Nephron (organoid): ENCODE data around the gene SSC5D.

ENCODE experiments used
- H3K27ac Mint-ChIP-seq, 3 experiments: 2 replicates each; pipeline ENCODE4 v1.8.0; 2020; ENCODE audit warnings: mixed read lengths in 3 of 3, mild to moderate bottlenecking in 2 of 3, moderate library complexity in 1 of 3
- H3K27me3 Mint-ChIP-seq: 2 replicates; pipeline ENCODE4 v1.8.0; 2021; ENCODE audit warnings: low read depth, mild to moderate bottlenecking, moderate library complexity, mixed read lengths
- H3K36me3 Mint-ChIP-seq: 2 replicates; pipeline ENCODE4 v1.8.0; 2020; ENCODE audit warnings: low read depth, mixed read lengths
- H3K4me1 Mint-ChIP-seq: 2 replicates; pipeline ENCODE4 v1.8.0; 2020; ENCODE audit warnings: mixed read lengths
- H3K4me3 Mint-ChIP-seq, 3 experiments: 2 replicates each; pipeline ENCODE4 v1.8.0; 2020; ENCODE audit warnings: mild to moderate bottlenecking in 3 of 3, mixed read lengths in 3 of 3, moderate library complexity in 2 of 3
- H3K9me3 Mint-ChIP-seq: 2 replicates; pipeline ENCODE4 v1.8.0; 2020; ENCODE audit warnings: mixed read lengths
- TF ChIP-seq, protein P1 (sequence below), 3 experiments: fragments of 200-600 bp; sonication (generic); IDR thresholded peaks; one replicate each; pipeline ENCODE4 v1.5.0; 2021; ENCODE audit warnings: antibody characterized with exemption in 3 of 3; ENCODE audit not compliant: unreplicated experiment in 3 of 3

Gene SSC5D

DNA sequence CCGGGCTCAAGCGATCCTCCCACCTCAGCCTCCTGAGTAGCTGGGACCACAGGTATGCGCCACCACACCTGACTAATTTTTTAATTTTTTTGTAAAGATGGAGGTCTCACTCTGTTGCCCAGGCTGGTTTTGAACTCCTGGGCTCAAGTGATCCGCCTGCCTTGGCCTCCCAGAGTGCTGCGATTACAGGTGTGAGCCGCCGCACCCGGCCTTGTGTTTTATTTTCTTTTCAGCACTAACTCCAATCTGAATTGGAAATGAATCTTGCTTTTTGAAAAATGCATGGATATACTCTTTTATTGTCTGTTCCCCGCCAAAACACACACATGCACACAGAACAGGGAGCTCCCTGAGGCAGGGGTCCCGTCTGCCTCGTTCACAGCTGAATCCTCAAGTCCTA, 25.5 kb upstream of the SSC5D start:
- peaks cover 26% of the 10 kb centered on the region for H3K4me1 Mint-ChIP-seq
- TF ChIP-seq, protein P1, sequence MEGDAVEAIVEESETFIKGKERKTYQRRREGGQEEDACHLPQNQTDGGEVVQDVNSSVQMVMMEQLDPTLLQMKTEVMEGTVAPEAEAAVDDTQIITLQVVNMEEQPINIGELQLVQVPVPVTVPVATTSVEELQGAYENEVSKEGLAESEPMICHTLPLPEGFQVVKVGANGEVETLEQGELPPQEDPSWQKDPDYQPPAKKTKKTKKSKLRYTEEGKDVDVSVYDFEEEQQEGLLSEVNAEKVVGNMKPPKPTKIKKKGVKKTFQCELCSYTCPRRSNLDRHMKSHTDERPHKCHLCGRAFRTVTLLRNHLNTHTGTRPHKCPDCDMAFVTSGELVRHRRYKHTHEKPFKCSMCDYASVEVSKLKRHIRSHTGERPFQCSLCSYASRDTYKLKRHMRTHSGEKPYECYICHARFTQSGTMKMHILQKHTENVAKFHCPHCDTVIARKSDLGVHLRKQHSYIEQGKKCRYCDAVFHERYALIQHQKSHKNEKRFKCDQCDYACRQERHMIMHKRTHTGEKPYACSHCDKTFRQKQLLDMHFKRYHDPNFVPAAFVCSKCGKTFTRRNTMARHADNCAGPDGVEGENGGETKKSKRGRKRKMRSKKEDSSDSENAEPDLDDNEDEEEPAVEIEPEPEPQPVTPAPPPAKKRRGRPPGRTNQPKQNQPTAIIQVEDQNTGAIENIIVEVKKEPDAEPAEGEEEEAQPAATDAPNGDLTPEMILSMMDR (IDR thresholded peaks at IDR 0.05; ENCODE audit: unreplicated experiment in 3 of 3) = no peak
- H3K36me3 Mint-ChIP-seq = no peaks in the 10 kb centered on the region
- peak overlapping the region in 1 of 3 experiments; percentile 47 for H3K27ac Mint-ChIP-seq
- H3K27me3 Mint-ChIP-seq = no peaks in the 10 kb centered on the region
- H3K4me3 Mint-ChIP-seq = peak overlapping the region; percentile 84 to 88 (median 86)
- no peaks in the 10 kb centered on the region for H3K9me3 Mint-ChIP-seq

DNA sequence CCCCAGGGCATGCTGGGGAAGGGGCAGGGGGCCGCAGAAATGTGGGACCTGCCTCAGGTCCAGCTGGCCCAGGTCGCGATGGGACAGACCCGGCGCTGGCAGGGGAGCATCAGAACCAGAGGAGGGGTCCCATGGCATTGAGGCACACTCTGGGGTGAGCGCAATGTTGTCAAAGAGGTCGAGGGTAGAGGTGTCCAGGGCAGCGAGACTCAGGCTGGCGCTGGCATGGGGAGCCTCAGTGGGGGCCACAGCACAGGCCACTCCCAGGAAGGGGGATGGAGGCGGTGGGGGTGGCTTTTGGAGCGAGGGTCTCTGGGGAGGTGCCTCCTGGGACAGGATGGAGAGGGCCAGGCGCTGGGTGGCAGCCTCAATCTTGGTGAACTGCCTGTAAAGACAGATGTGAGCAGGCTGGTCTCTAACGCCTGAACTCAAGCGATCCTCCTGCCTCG, 24.6 kb upstream of the SSC5D start:
- H3K27me3 Mint-ChIP-seq = no peaks in the 10 kb centered on the region
- no peaks in the 10 kb centered on the region for H3K9me3 Mint-ChIP-seq
- no peak overlapping the region for H3K27ac Mint-ChIP-seq
- H3K36me3 Mint-ChIP-seq = no peaks in the 10 kb centered on the region
- TF ChIP-seq, protein P1 (IDR thresholded peaks at IDR 0.05; ENCODE audit: unreplicated experiment in 3 of 3) = no peak
- peak overlapping the region in 1 of 3 experiments; percentile 48 for H3K4me3 Mint-ChIP-seq
- peaks cover 26% of the 10 kb centered on the region for H3K4me1 Mint-ChIP-seq

DNA sequence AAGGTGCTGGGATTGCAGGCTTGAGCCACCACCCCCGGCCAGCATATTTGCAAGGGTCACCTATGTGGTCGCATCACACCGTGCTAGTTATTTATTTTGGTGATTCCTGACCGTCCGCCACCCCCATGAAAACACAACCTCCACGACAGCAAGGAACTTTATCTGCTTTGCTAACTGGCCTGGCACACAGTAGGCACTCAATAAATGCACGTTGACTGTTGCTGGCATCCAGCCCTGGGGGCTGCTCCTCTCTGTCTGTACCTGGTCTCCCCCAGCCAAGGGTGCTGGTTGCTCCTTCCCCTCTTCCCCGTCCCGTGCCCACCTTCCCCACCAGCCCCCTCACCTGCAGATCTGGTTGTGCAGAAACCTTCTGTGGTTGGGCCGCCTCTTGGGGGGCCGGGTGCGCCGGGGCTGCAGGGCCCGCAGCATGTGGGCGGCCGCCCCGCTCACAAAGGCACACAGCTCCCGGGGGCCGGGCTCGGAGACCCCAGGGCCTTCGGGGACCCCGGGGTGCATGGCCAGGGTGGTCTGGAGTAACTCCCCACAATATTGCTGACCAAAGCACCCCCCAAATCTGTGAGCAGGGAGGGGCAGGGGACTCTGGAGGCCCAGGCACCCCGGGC, 24.1 kb upstream of the SSC5D start:
- Mint-ChIP-seq H3K27ac (no peak overlapping the region), H3K4me3 (peak overlapping the region in 1 of 3 experiments; percentile 48), H3K4me1 (peaks cover 26% of the 10 kb centered on the region), H3K27me3 (no peaks in the 10 kb centered on the region), H3K9me3 (no peaks in the 10 kb centered on the region), H3K36me3 (no peaks in the 10 kb centered on the region)
- TF ChIP-seq, protein P1 (IDR thresholded peaks at IDR 0.05; ENCODE audit: unreplicated experiment in 3 of 3) = no peak

DNA sequence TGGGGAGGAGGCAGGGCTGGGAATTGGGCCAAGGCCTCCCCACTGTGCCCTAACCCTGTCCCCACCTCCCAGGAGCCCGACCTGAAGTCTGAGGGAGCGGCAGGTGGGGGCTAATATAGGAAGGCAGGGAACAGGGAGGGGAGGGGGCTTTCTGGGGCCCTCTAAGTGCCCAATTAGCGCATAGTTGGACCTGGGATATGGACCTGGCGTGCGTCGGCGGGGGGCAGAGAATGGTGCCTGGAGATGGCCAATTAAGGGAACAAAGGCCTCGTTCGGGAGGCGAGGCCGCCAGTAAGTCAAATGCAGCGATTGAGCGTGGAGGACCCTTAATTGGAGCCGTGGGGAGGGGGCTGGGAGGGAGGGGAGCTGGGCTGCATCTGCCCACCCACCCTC, 23.6 kb upstream of the SSC5D start, which contains the start of gene C19orf85:
TSS of gene C19orf85 (minus strand) at position 90 of the 393 bp plus-strand sequence. CDS start 197 bp downstream, outside the sequence.
- Mint-ChIP-seq H3K4me3 (peak within 1 kb of the TSS in 1 of 3 experiments; percentile 48), H3K9me3 (no peaks in the 10 kb centered on the region), H3K27me3 (no peaks in the 10 kb centered on the region), H3K27ac (no peak within 1 kb of the TSS), H3K36me3 (no peaks in the 10 kb centered on the region), H3K4me1 (peaks cover 25% of the 10 kb centered on the region)
- TF ChIP-seq, protein P1 (IDR thresholded peaks at IDR 0.05; ENCODE audit: unreplicated experiment in 3 of 3) = no peak

DNA sequence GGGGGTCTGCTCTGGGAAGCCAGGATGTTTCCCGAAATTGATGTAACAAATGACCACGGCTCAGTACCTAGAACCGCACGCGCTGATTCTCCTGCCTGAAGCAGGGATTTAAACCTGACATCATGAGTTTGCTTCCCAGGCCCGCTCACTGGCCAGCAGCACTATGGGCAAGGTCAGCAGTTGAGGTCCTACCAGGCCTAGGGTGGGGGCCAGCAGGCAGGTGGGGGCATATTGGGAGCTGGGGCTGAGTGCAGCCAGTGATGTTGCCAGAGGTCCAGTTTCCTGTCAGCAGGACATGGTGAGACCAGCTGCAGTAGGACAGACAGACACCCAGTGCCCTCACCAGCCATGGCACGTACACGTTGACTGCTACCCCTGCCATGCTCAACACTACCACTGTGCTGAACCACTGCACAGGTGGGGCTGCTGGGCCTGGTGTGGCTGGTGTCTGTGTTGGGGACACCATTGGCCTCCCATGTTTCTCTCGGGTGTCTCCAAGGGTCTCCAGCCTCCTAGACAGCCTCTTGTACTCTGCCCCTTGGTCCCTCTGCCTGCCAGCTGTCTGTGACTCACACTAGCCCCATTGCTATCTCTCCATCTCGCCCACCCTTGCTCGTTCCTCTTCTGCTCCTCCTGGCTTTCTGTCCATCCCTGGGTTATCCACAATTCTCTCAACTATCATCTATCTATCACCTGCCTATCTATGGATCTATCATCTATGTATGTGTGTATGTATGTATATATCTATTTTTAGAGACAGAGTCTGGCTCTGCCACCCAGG, 22.6 kb upstream of the SSC5D start:
- Mint-ChIP-seq H3K9me3 (no peaks in the 10 kb centered on the region), H3K27me3 (no peaks in the 10 kb centered on the region), H3K4me1 (peaks cover 15% of the 10 kb centered on the region), H3K36me3 (no peaks in the 10 kb centered on the region), H3K4me3 (peak overlapping the region in 1 of 3 experiments; percentile 10), H3K27ac (no peak overlapping the region)
- TF ChIP-seq, protein P1 (IDR thresholded peaks at IDR 0.05; ENCODE audit: unreplicated experiment in 3 of 3) = no peak
